ENCODE results near the gene RELT.

GRCh38 chr11:73367482-73368024 is 8.6 kb upstream of the RELT start:
- TF ChIP-seq SIN3A (IDR thresholded peaks at IDR 0.05; ENCODE audit: low read depth): no peak
- TF ChIP-seq CTCF (IDR thresholded peaks at IDR 0.05 in 2 of 3, conservative IDR thresholded peaks at IDR 0.05 in 1 of 3; ENCODE audit: borderline replicate concordance in 1 of 3, insufficient read depth in 1 of 3, low read depth in 2 of 3, low read length in 2 of 3): no peak
- TF ChIP-seq ZBTB33 (IDR thresholded peaks at IDR 0.05; ENCODE audit: extremely low read depth, insufficient replicate concordance, low read length): no peak
- TF ChIP-seq RAD21 (IDR thresholded peaks at IDR 0.05; ENCODE audit: low read depth): no peak
- TF ChIP-seq REST (IDR thresholded peaks at IDR 0.05; ENCODE audit: low read depth): no peak
